ENCODE data around the gene RFPL2.
"Not testable (repeated sequence)": the region's sequence is repeated elsewhere in the genome, so short reads cannot be mapped to it uniquely, and the experiment has no call there.

Gene RFPL2

DNA sequence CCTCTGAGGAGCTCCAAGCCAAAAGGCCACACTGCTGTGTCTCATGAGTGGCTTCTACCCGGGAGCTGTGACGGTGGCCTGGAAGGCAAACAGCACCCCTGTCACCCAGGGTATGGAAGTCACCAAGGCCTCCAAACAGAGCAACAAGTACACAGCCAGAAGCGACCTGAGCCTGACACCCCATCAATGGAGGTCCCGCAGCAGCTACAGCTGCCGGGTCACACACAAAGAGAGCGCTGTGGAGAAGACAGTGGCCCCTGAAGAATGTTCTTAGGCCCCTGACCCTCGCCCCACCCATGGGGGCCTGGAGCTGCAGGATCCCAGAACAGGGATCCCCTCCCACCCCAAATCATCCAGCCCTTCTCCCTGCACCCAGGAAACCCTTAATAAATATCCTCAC is 4.9 kb downstream of the RFPL2 start:
- H3K9me3 Mint-ChIP-seq: peaks cover 1% of the 10 kb centered on the region
- H3K4me1 Mint-ChIP-seq: no peaks in the 10 kb centered on the region
- ATAC-seq (ENCODE audit: low read depth): no peak
- no peaks in the 10 kb centered on the region for H3K36me3 Mint-ChIP-seq
- DNase-seq (ENCODE audit: low spot score in 2 of 2): peak in 1 of 2 donors; percentile 7
- H3K27ac Mint-ChIP-seq: no peak overlapping the region
- H3K4me3 Mint-ChIP-seq: no peak overlapping the region
- peaks cover 27% of the 10 kb centered on the region for H3K27me3 Mint-ChIP-seq

DNA sequence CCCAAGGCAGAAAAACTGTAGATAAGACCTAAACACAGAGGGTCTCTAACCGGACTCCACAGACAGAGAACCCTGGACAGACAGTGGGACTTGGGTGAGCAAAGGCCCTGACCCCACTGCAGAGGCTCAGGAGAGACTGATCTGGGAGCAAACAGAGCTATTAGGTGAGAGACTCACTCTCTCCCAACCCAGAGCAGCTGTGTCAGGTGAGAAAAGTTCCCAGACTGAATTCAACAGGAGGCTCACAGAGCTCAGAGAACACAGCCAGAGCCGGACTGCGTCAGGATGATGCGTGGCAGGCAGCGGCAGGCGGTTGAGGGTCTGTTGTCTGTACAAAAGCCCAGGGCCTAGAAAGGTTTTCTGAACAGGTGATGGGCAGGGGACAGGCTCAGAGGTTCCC is 5.5 kb downstream of the RFPL2 start:
- no peak overlapping the region for H3K27ac Mint-ChIP-seq
- ATAC-seq (ENCODE audit: low read depth): no peak
- H3K9me3 Mint-ChIP-seq: peaks cover 1% of the 10 kb centered on the region

DNA sequence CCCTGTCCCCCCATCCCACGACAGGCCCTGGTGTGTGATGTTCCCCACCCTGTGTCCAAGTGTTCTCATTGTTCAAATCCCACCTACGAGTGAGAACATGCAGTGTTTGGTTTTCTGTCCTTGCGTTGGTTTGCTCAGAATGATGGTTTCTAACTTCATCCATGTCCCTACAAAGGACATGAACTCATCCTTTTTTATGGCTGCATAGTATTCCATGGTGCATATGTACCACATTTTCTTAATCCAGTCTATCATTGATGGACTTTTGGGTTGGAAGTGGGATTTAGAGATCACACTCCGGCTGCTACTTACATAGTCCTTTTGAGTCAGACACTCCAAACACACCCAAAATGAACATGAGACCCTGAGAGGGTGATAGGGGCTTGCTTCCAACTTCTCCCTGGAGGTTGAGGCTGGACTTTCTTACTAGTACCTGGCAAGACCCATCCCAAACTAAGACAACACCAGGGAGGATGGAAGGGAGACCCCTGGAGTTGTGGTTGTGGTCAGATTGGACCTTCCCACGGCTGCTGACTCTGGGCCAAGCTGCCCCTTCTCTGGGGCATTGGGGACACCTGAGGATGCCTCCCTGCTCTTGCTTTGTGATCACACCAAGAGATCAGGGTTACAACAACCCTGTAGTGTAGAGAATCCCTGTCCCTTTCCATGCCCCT is 7.2 kb downstream of the RFPL2 start:
- not testable (repeated sequence) for ATAC-seq (ENCODE audit: low read depth); H3K4me1 Mint-ChIP-seq; H3K36me3 Mint-ChIP-seq; H3K9me3 Mint-ChIP-seq; H3K4me3 Mint-ChIP-seq; H3K27ac Mint-ChIP-seq
- H3K27me3 Mint-ChIP-seq: peaks cover 21% of the 10 kb centered on the region
- DNase-seq (ENCODE audit: low spot score in 2 of 2): peak in 1 of 2 donors; percentile 5

More for the DNA sequence above, 5.5 kb downstream of the RFPL2 start:
- DNase-seq (ENCODE audit: low spot score in 2 of 2): peak in 1 of 2 donors; percentile 3
- no peak overlapping the region for H3K4me3 Mint-ChIP-seq
- no peaks in the 10 kb centered on the region for H3K36me3 Mint-ChIP-seq
- H3K4me1 Mint-ChIP-seq: no peaks in the 10 kb centered on the region
- H3K27me3 Mint-ChIP-seq: peaks cover 25% of the 10 kb centered on the region

DNA sequence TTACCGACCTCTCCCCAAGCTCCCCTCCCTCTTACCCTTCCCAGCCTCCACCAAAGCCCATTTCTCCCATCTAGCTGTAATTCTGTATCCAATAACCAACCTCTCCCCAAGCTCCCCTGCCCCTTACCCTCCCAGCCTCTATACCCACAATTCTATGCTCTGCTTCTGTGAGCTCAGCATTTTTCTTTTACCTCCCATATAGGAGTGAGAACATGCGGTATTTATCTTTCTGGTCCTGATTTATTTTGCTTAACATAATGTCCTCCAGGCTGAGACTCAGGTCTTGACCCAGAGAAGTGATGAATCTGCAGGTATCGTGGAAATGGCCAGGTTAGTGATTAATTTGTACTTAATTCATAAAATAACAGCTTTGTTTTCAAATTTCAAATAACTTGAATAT is 9.0 kb downstream of the RFPL2 start:
- H3K4me3 Mint-ChIP-seq; H3K9me3 Mint-ChIP-seq; H3K4me1 Mint-ChIP-seq; H3K36me3 Mint-ChIP-seq; DNase-seq (ENCODE audit: low spot score in 2 of 2); H3K27ac Mint-ChIP-seq; ATAC-seq (ENCODE audit: low read depth): not testable (repeated sequence)
- H3K27me3 Mint-ChIP-seq: peaks cover 20% of the 10 kb centered on the region

DNA sequence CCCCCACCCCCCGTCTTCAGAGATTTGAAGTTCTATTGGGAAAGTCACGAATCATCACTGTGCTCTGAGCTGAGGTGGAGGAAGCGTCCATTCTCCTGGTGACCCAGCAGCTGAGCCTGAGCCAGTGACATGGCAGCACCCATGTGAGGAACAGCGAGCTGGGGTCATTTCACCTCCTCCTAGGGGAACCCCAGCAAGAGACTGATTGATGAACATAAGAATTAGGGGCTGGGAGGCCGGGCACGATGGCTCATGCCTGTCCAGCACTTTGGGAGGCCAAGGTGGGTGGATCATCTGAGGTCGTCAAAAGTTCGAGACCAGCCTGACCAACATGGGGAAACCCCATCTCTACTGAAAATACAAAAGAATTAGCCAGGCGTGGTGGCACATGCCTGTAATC is 11.5 kb downstream of the RFPL2 start:
- not testable (repeated sequence) for H3K4me3 Mint-ChIP-seq; H3K9me3 Mint-ChIP-seq; H3K36me3 Mint-ChIP-seq; H3K27ac Mint-ChIP-seq; ATAC-seq (ENCODE audit: low read depth); DNase-seq (ENCODE audit: low spot score in 2 of 2); H3K4me1 Mint-ChIP-seq
- H3K27me3 Mint-ChIP-seq: peaks cover 15% of the 10 kb centered on the region

DNA sequence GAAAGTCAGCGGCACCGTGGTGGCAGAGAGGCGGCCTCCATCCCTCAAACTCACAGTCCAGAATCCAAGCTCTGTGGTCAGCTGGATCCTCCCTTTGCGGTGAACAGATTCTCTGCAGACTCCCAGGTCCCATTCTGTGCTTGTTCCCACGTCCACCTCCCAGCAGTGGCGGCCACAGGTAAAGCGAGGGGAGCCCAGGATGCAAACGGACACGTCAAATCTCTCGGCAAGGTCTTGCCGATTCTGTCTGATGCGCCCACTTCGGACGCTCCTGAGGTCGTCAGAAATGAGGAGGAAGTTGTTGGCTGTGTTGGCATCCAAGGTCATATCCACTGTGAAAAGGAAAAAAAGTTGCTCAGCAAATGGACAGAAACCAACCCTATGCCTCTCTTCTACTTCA is 13.9 kb downstream of the RFPL2 start:
- not testable (repeated sequence) for ATAC-seq (ENCODE audit: low read depth); H3K36me3 Mint-ChIP-seq; H3K27ac Mint-ChIP-seq; DNase-seq (ENCODE audit: low spot score in 2 of 2); H3K4me1 Mint-ChIP-seq; H3K9me3 Mint-ChIP-seq; H3K4me3 Mint-ChIP-seq
- H3K27me3 Mint-ChIP-seq: peaks cover 17% of the 10 kb centered on the region

DNA sequence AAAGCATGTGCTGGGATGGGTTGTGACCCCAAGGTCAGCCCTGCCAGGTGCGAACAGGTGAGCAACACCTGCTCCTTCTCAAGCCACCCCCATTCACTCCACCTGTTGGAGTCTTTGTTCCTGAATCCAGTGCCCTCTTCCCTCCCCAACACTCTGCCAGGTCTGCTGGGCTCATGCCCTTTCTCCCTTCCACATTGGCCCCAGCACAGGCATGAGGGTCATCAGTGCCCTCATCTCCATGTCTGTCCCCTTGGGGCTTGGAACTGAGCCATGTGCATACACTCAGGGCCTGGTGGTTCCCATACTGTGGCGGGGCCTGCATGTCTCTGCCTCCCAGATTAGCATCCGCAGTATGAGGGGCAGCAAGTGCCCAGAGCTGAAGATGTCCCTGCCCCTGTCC is 19.1 kb downstream of the RFPL2 start:
- no peak for ATAC-seq (ENCODE audit: low read depth)
- Mint-ChIP-seq H3K27ac (no peak overlapping the region), H3K36me3 (no peaks in the 10 kb centered on the region), H3K27me3 (peaks cover 12% of the 10 kb centered on the region), H3K4me1 (no peaks in the 10 kb centered on the region), H3K4me3 (no peak overlapping the region), H3K9me3 (no peaks in the 10 kb centered on the region)
- no peak for DNase-seq (ENCODE audit: low spot score in 2 of 2)

DNA sequence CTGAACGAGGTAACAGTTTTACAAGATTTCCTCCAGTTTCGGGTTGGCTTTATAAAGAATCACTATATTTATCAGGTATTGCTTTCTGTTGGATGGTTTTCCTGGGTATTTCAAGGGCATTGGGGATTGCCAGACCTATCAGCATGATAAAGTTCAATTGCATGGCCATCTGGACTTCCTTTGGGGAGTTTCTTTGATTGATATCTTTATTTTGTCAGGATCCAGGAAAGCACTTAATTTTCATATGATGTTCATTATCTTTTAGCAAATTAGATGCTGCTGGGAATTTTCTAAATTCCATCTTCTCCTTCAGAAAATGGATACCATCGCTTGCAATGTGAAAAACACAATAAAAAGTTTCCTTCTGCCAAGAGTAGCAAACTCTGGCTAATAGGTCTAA is 21.2 kb downstream of the RFPL2 start:
- ATAC-seq (ENCODE audit: low read depth) (no peak), DNase-seq (ENCODE audit: low spot score in 2 of 2) (no peak)
- peaks cover 14% of the 10 kb centered on the region for H3K27me3 Mint-ChIP-seq
- H3K4me1 Mint-ChIP-seq: no peaks in the 10 kb centered on the region
- H3K27ac Mint-ChIP-seq: no peak overlapping the region
- H3K4me3 Mint-ChIP-seq: no peak overlapping the region
- H3K36me3 Mint-ChIP-seq: no peaks in the 10 kb centered on the region
- H3K9me3 Mint-ChIP-seq: no peaks in the 10 kb centered on the region

DNA sequence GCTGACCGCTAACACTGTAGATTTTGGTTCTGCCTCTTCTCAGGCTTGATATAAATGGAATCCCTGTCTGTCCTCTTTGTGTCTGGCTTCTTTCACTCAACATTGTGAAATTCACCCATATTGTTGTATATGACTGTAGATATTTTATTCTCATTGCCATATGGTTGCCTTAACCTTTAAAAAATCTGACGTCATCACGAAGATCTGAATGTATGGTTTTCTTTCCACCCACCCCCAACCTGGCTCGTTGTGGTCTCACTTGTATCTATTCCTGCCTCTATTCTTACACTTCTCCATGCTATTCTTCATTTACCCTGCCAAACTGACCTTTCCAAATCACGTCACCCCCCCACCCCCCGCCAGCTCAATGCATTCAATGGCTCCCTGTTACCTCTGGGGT is 23.8 kb downstream of the RFPL2 start:
- H3K4me1 Mint-ChIP-seq: no peaks in the 10 kb centered on the region
- peaks cover 10% of the 10 kb centered on the region for H3K27me3 Mint-ChIP-seq
- ATAC-seq (ENCODE audit: low read depth) (no peak), DNase-seq (ENCODE audit: low spot score in 2 of 2) (no peak)
- H3K36me3 Mint-ChIP-seq: no peaks in the 10 kb centered on the region
- no peak overlapping the region for H3K4me3 Mint-ChIP-seq
- H3K9me3 Mint-ChIP-seq: no peaks in the 10 kb centered on the region
- no peak overlapping the region for H3K27ac Mint-ChIP-seq

DNA sequence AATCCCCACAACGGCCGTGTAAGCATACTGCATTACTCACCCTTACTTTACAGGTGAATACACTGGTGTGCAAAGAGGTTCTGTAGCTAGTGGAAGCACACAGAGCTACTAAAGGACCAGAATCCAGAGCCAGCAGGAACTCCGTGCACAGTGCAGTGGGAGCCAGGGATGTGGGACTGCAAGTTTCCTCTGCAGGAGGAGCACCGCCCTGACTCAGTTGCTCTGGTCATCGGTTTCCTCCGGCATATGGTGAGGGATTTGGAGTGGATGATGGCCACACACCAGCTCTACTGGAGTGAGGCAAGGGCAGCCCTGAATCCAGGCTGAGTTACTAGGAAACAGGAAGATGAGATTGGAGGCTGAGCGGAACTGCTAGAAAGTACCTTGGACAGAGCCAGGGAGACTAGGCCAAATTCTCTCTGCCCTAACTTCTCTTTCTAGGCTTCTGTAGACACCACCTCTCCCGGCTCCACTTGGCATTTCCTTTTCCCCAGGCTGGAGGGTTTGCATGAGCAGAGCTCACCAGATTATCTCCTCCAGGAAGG is 27.6 kb downstream of the RFPL2 start:
- DNase-seq (ENCODE audit: low spot score in 2 of 2): no peak

DNA sequence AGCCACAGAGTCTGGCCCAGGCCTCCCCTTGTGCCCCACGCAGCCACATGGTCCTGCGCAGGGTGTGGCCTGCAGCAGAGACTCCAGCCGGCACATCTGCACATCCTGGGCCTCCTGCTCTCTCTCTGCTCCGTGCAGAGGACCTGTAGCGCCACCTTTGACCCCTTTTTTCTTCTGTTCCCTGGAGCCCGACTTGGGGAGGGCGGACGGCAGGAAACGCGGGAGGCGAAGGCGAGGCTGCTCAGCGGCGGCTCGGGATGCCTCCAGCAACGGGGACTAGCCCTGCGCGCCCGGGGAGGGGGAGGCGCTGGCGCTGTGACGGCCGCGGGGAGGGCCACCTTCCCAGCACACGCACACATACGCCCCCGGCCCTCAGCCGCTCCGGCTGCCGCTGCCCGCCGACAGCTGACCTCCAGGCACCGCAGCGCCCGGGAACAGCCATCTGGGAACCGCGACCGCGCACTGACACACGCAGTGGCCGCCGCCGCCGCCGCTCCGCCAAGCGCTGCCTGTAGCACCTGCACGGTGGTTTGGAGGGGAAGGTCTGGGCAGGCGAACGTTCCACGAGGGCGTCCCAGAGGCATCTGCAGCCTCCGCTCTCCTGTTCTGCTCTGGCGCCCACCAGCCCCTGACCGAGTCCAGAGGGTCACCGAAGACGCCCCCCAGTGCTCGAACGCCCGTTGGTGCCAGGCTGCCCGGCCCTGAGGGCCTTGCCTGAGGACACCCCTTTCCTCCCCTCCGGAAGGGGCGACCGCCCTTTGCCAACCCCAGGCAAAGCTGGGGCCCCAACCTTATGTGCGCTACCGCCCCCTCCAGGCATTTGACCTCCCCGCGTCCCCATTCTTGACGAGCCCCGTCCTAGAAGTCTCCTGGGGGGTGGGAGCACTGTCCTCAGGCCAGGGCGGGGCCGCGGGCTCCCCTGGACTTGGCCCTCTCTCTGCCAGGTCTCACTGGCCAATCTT is 28.9 kb downstream of the RFPL2 start:
- Mint-ChIP-seq H3K4me3 (no peak overlapping the region), H3K27me3 (peaks cover 11% of the 10 kb centered on the region), H3K4me1 (no peaks in the 10 kb centered on the region), H3K36me3 (no peaks in the 10 kb centered on the region), H3K27ac (no peak overlapping the region), H3K9me3 (no peaks in the 10 kb centered on the region)
- DNase-seq (ENCODE audit: low spot score in 2 of 2): no peak
- ATAC-seq (ENCODE audit: low read depth): no peak

More for the DNA sequence above, 27.6 kb downstream of the RFPL2 start:
- Mint-ChIP-seq H3K27me3 (peaks cover 11% of the 10 kb centered on the region), H3K36me3 (no peaks in the 10 kb centered on the region), H3K27ac (no peak overlapping the region), H3K4me3 (no peak overlapping the region), H3K4me1 (no peaks in the 10 kb centered on the region), H3K9me3 (no peaks in the 10 kb centered on the region)
- no peak for ATAC-seq (ENCODE audit: low read depth)

DNA sequence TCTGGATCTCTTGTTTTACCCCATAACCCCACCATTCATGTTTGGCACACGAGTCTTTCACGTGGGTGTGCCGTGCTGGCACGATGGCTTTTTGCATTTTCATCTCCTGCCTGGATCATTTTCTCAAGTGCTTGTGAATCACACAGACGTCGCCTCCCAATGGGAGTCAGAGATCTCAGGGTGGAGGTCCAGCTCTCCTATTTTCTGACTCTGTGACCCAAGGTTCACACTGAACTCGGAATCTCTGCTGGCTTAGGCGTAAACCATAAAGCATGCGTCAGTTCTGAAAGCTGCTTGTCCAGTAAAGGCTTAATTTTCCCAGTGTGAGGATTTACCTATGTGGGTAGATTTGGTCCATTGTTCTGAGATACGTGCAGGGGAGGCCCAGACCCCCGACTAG is 29.8 kb downstream of the RFPL2 start:
- H3K4me3 Mint-ChIP-seq: no peak overlapping the region
- DNase-seq (ENCODE audit: low spot score in 2 of 2) (no peak), ATAC-seq (ENCODE audit: low read depth) (no peak)
- H3K27me3 Mint-ChIP-seq: peaks cover 11% of the 10 kb centered on the region
- H3K27ac Mint-ChIP-seq: no peak overlapping the region
- no peaks in the 10 kb centered on the region for H3K4me1 Mint-ChIP-seq
- no peaks in the 10 kb centered on the region for H3K9me3 Mint-ChIP-seq
- no peaks in the 10 kb centered on the region for H3K36me3 Mint-ChIP-seq

DNA sequence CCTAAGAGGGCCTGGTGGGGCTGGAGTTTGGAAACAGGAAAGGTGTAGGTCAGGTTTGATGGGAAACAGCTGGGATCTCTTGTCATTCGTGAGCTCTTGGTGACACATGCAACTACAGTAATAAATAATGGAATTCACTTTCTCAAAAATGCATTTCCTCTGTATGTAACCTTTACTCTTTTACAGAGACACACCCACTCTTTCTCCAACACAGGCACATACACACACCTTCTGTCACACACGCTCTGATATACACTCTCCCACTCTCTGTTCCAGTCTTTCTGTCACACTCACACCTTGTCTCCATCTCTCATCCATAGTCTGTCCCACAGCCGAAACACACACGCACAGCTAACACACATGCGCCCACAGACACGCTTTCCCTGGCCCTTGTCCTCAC is 39.2 kb downstream of the RFPL2 start:
- no peak overlapping the region for H3K4me3 Mint-ChIP-seq
- no peak overlapping the region for H3K27ac Mint-ChIP-seq
- no peak for ATAC-seq (ENCODE audit: low read depth)
- no peaks in the 10 kb centered on the region for H3K4me1 Mint-ChIP-seq
- no peaks in the 10 kb centered on the region for H3K9me3 Mint-ChIP-seq
- DNase-seq (ENCODE audit: low spot score in 2 of 2): no peak
- H3K36me3 Mint-ChIP-seq: no peaks in the 10 kb centered on the region
- H3K27me3 Mint-ChIP-seq: peaks cover 7% of the 10 kb centered on the region

DNA sequence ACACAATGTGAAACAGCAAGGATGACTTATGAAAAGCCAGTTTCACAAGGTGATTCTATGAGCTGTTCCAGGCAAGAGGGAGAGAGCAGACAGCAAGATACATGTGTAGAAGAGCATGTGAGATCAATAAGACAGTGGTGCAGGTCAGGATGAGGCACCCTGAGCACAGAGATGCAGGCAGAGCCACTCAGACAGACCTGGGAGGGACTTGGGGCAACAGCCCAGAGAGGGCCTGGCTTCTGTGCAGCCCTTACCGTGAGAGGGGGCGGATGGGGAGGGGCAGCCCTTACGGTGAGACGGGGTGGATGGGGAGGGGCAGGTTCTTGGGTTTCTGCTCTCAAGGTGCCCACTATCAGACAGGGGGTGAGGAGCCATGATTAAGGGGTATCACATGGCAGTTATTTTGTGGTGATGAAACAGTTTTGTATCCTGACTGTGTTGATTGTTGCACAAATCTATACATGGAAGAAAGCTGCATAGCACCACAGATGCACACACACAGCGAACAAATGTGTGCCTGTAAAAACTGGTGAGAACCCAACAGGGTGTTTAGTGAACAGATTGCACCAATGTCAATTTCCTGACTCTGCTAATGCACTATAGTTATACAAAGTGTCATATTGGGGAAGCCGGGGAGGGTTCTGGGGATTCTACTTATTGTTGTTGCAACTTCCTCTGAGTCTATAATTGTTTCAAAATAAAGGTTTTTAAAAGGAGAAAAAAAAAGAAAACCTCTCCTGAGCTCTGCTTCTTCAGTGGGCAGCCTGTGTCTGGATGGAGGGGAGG is 40.6 kb downstream of the RFPL2 start:
- no peak overlapping the region for H3K4me3 Mint-ChIP-seq
- ATAC-seq (ENCODE audit: low read depth) (no peak), DNase-seq (ENCODE audit: low spot score in 2 of 2) (no peak)
- no peaks in the 10 kb centered on the region for H3K36me3 Mint-ChIP-seq
- H3K27ac Mint-ChIP-seq: no peak overlapping the region
- peaks cover 7% of the 10 kb centered on the region for H3K27me3 Mint-ChIP-seq
- H3K9me3 Mint-ChIP-seq: no peaks in the 10 kb centered on the region
- H3K4me1 Mint-ChIP-seq: no peaks in the 10 kb centered on the region

All from memory B cell (primary cell).